HG03159 (cell line): ENCODE measurements around the gene CNTN5.

Experiments used
- ATAC-seq: cut with Tn5 transposase; IDR thresholded peaks from one replicate; pipeline ENCODE4 v1.9.1; 2021; ENCODE audit warnings: mild to moderate bottlenecking, moderate library complexity; ENCODE audit not compliant: unreplicated experiment

The CNTN5 gene

GRCh38 chr11:100013011-100013410, 992.3 kb downstream of the CNTN5 start:
- no peak for ATAC-seq

- ATAC-seq = no peak
Observed at GRCh38 chr11:100031973-100032372, 1011.2 kb downstream of the CNTN5 start.

- no peak for ATAC-seq
Observed at GRCh38 chr11:100061006-100061405, 1040.3 kb downstream of the CNTN5 start.

GRCh38 chr11:100066399-100066798, 1045.7 kb downstream of the CNTN5 start:
- ATAC-seq = no peak

- ATAC-seq = no peak
Observed at GRCh38 chr11:100068116-100068515, 1047.4 kb downstream of the CNTN5 start.

GRCh38 chr11:100072131-100072530, 1051.4 kb downstream of the CNTN5 start:
- ATAC-seq = no peak

GRCh38 chr11:100080381-100080780, 1059.6 kb downstream of the CNTN5 start:
- no peak for ATAC-seq

- no peak for ATAC-seq
Observed at GRCh38 chr11:100080821-100081220, 1060.1 kb downstream of the CNTN5 start.

GRCh38 chr11:100093698-100094097, 1072.9 kb downstream of the CNTN5 start:
- no peak for ATAC-seq

GRCh38 chr11:100094121-100094865, 1073.5 kb downstream of the CNTN5 start:
- ATAC-seq = no peak

GRCh38 chr11:100095809-100096208, 1075.1 kb downstream of the CNTN5 start:
- ATAC-seq = no peak

- ATAC-seq = no peak
Observed at GRCh38 chr11:100098560-100098959, 1077.8 kb downstream of the CNTN5 start.

- no peak for ATAC-seq
Observed at GRCh38 chr11:100105255-100105981, 1084.7 kb downstream of the CNTN5 start.

GRCh38 chr11:100105982-100106358, 1085.2 kb downstream of the CNTN5 start:
- ATAC-seq = no peak

- ATAC-seq = no peak
Observed at GRCh38 chr11:100119176-100119575, 1098.4 kb downstream of the CNTN5 start.

GRCh38 chr11:100133114-100133513, 1112.4 kb downstream of the CNTN5 start:
- no peak for ATAC-seq

- ATAC-seq = no peak
Observed at GRCh38 chr11:100141201-100141600, 1120.5 kb downstream of the CNTN5 start.

GRCh38 chr11:100151944-100152343, 1131.2 kb downstream of the CNTN5 start:
- no peak for ATAC-seq

- ATAC-seq = no peak
Observed at GRCh38 chr11:100152766-100153165, 1132.0 kb downstream of the CNTN5 start.

- ATAC-seq = no peak
Observed at GRCh38 chr11:100163471-100163870, 1142.7 kb downstream of the CNTN5 start.

- ATAC-seq = no peak
Observed at GRCh38 chr11:100174881-100175280, 1154.1 kb downstream of the CNTN5 start.

GRCh38 chr11:100176456-100176855, 1155.7 kb downstream of the CNTN5 start:
- ATAC-seq = no peak
